Measurements from ENCODE around the gene COL6A3. TPM values are rescaled to one million over a fixed set of nuclear protein-coding genes. Genes with fewer than 3 reads are reported as not detected.

COL6A3 gene
- polyA plus RNA-seq, 2 of the 4 experiments (the other 2 are of a cell fraction): 0.10 to 0.28 TPM

DNA sequence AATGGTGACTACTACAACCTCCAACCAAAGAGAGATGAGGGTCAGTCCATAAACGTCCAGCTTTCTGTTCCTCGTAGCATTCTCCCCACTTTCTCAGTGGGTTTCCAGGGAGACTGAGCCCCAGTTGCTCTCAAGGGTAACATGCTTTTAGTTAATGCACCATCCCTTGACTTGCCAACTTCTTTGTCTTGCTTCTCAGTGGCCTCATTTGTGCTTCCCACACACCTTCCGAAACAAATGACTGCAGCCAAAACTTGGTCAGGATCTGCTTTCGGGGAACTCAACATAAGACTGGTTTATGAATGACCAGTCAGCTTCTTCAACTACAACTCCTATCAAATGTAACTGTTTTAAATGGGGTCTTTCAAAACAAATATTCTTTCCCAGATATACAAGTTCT is 94.1 kb downstream of the COL6A3 start:
- Histone ChIP-seq H3K27ac (no peak overlapping the region), H3K4me2 (no peak overlapping the region), H3K9me3 (no peaks in the 10 kb centered on the region), H3K4me1 (no peaks in the 10 kb centered on the region), H3K4me3 (no peak overlapping the region)
- TF ChIP-seq RFX5 (IDR thresholded peaks at IDR 0.05): no peak
- TF ChIP-seq PHF8 (IDR thresholded peaks at IDR 0.05; ENCODE audit: borderline replicate concordance, low read depth): no peak
- no peak for TF ChIP-seq ZFP36 (IDR thresholded peaks at IDR 0.05; ENCODE audit: borderline replicate concordance, partially characterized antibody)
- no peak for TF ChIP-seq POLR2A (IDR thresholded peaks at IDR 0.05; ENCODE audit: low read length)
- TF ChIP-seq SMC3 (IDR thresholded peaks at IDR 0.05): no peak
- TF ChIP-seq, protein P1, sequence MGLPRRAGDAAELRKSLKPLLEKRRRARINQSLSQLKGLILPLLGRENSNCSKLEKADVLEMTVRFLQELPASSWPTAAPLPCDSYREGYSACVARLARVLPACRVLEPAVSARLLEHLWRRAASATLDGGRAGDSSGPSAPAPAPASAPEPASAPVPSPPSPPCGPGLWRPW (IDR thresholded peaks at IDR 0.05): no peak
- TF ChIP-seq ELK1 (IDR thresholded peaks at IDR 0.05; ENCODE audit: low read depth, low read length): no peak
- no peak for TF ChIP-seq SREBF2 (IDR thresholded peaks at IDR 0.05)
- TF ChIP-seq NR3C1 (IDR thresholded peaks at IDR 0.05): no peak
- no peak for TF ChIP-seq KDM1A (IDR thresholded peaks at IDR 0.05; ENCODE audit: low read depth)
- TF ChIP-seq HOXA7 (CRISPR knock-in tag; IDR thresholded peaks at IDR 0.05): no peak
- TF ChIP-seq EP300 (IDR thresholded peaks at IDR 0.05): no peak
- no peak for TF ChIP-seq KDM5A (IDR thresholded peaks at IDR 0.05)
- TF ChIP-seq MAFK (IDR thresholded peaks at IDR 0.05; ENCODE audit: partially characterized antibody): no peak
- TF ChIP-seq RCOR1 (IDR thresholded peaks at IDR 0.05; ENCODE audit: low read depth, low read length): no peak
- ATAC-seq (no peak), FAIRE-seq (no peak), DNase-seq (ENCODE audit: low read depth in 1 of 2, low spot score in 1 of 2) (no peak)
- WGBS (ENCODE audit: missing lambda C conversion rate): 77% methylated on average over 4 of the region's 4 CpGs
- ChIA-PET POLR2A (no interaction called here), CTCF (interaction anchor here (1.1 to 1.5 kb wide), 3 partner anchors 9 to 90 kb away, joined by 3 to 4 read pairs (median 3); no protein-coding TSS in a partner anchor)

DNA sequence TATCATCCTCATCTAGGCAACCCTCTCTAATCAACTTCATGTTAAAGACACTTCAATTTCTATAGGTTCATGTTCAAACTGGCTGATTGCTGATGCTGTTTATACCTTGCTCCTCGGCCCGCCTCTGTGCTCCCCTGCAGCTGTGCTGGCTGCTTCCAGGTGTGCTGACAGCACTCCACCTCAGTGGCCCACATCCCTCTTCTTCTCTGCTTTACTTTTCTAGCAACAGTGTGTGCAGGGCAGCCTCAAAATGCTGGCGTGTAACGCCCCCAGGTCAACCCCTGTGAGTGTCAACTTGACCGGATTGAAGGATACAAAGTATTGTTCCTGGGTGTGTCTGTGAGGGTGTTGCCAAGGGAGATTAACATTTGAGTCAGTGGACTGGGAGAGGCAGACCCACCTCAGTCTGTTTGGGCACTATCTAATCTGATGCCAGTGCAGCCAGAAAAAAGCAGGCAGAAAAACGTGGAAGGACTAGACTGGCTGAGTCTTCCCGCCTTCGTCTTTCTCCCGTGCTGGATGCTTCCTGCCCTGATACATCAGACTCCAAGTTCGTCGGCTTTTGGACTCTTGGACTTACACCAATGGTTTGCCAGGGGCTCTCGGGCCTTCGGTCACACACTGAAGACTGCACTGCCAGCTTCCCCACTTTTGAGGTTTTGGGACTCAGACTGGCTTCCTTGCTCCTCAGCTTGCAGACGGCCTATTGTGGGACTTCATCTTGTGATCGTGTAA is 94.7 kb downstream of the COL6A3 start:
- Histone ChIP-seq H3K27ac (no peak overlapping the region), H3K9me3 (no peaks in the 10 kb centered on the region), H3K4me3 (no peak overlapping the region), H3K4me1 (no peaks in the 10 kb centered on the region), H3K4me2 (no peak overlapping the region)
- ChIA-PET POLR2A (no interaction called here), CTCF (interaction anchor here (1.1 to 1.5 kb wide), 2 partner anchors 8 to 27 kb away, joined by 3 to 4 read pairs; no protein-coding TSS in a partner anchor)
- no peak for ATAC-seq
- TF ChIP-seq FOSL2 (IDR thresholded peaks at IDR 0.05): no peak
- no peak for TF ChIP-seq FOSL2 (CRISPR knock-in tag; IDR thresholded peaks at IDR 0.05)
- TF ChIP-seq NPAS2 (CRISPR knock-in tag; IDR thresholded peaks at IDR 0.05; ENCODE audit: borderline replicate concordance): no peak
- no peak for TF ChIP-seq RAD21 (conservative IDR thresholded peaks at IDR 0.05 in 1 of 2, IDR thresholded peaks at IDR 0.05 in 1 of 2)
- no peak for TF ChIP-seq EHF (CRISPR knock-in tag; IDR thresholded peaks at IDR 0.05)
- no peak for TF ChIP-seq PHF8 (IDR thresholded peaks at IDR 0.05; ENCODE audit: borderline replicate concordance, low read depth)
- no peak for TF ChIP-seq EP300 (IDR thresholded peaks at IDR 0.05)
- TF ChIP-seq JUN (IDR thresholded peaks at IDR 0.05): no peak
- no peak for TF ChIP-seq RCOR1 (IDR thresholded peaks at IDR 0.05; ENCODE audit: low read depth, low read length)
- TF ChIP-seq MAZ (IDR thresholded peaks at IDR 0.05; ENCODE audit: borderline replicate concordance, low read depth, low read length): no peak
- TF ChIP-seq CHD2 (IDR thresholded peaks at IDR 0.05; ENCODE audit: low read length, partially characterized antibody): no peak
- TF ChIP-seq ZNF302 (CRISPR knock-in tag; IDR thresholded peaks at IDR 0.05): no peak
- no peak for TF ChIP-seq JUNB (IDR thresholded peaks at IDR 0.05)
- FAIRE-seq: no peak
- no peak for DNase-seq (ENCODE audit: low read depth in 1 of 2, low spot score in 1 of 2)
- 81% methylated on average over 15 of the region's 15 CpGs for WGBS (ENCODE audit: missing lambda C conversion rate)

GRCh38 chr2:237316339-237316738 is 97.6 kb downstream of the COL6A3 start:
- ATAC-seq (no peak), DNase-seq (ENCODE audit: low read depth in 1 of 2, low spot score in 1 of 2) (no peak), FAIRE-seq (no peak)
- no peaks in the 10 kb centered on the region for H3K9me3 ChIP-seq
- WGBS (ENCODE audit: missing lambda C conversion rate): 79% methylated on average over 6 of the region's 6 CpGs
- no peak overlapping the region for H3K27ac ChIP-seq
- H3K4me3 ChIP-seq: no peak overlapping the region
- H3K4me1 ChIP-seq: no peaks in the 10 kb centered on the region
- TF ChIP-seq FOSL2 (IDR thresholded peaks at IDR 0.05): no peak
- TF ChIP-seq FOSL2 (CRISPR knock-in tag; IDR thresholded peaks at IDR 0.05): no peak
- TF ChIP-seq ZC3H11A (IDR thresholded peaks at IDR 0.05): no peak
- TF ChIP-seq HOXB13 (CRISPR knock-in tag; IDR thresholded peaks at IDR 0.05; ENCODE audit: low read depth): no peak
- TF ChIP-seq JUN (IDR thresholded peaks at IDR 0.05): no peak
- no peak for TF ChIP-seq SMC3 (IDR thresholded peaks at IDR 0.05)
- no peak for TF ChIP-seq EP300 (IDR thresholded peaks at IDR 0.05)
- no peak for TF ChIP-seq PHF8 (IDR thresholded peaks at IDR 0.05; ENCODE audit: borderline replicate concordance, low read depth)
- TF ChIP-seq NPAS2 (CRISPR knock-in tag; IDR thresholded peaks at IDR 0.05; ENCODE audit: borderline replicate concordance): no peak
- TF ChIP-seq, protein P2, sequence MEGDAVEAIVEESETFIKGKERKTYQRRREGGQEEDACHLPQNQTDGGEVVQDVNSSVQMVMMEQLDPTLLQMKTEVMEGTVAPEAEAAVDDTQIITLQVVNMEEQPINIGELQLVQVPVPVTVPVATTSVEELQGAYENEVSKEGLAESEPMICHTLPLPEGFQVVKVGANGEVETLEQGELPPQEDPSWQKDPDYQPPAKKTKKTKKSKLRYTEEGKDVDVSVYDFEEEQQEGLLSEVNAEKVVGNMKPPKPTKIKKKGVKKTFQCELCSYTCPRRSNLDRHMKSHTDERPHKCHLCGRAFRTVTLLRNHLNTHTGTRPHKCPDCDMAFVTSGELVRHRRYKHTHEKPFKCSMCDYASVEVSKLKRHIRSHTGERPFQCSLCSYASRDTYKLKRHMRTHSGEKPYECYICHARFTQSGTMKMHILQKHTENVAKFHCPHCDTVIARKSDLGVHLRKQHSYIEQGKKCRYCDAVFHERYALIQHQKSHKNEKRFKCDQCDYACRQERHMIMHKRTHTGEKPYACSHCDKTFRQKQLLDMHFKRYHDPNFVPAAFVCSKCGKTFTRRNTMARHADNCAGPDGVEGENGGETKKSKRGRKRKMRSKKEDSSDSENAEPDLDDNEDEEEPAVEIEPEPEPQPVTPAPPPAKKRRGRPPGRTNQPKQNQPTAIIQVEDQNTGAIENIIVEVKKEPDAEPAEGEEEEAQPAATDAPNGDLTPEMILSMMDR (IDR thresholded peaks at IDR 0.05): no peak
- TF ChIP-seq POLR2A (IDR thresholded peaks at IDR 0.05; ENCODE audit: low read length): no peak
- TF ChIP-seq TP53 (CRISPR knock-in tag; IDR thresholded peaks at IDR 0.05): no peak
- TF ChIP-seq SREBF2 (IDR thresholded peaks at IDR 0.05): no peak
- TF ChIP-seq MYC (IDR thresholded peaks at IDR 0.05; ENCODE audit: borderline replicate concordance, low read length): no peak
- H3K4me2 ChIP-seq: no peak overlapping the region
- ChIA-PET CTCF (no interaction called here), POLR2A (no interaction called here)
